ENCODE results near the gene HYAL2. TPM values are rescaled to one million over a fixed set of nuclear protein-coding genes. Genes with fewer than 3 reads are reported as not detected.
"Not testable (repeated sequence)": the region's sequence is repeated elsewhere in the genome, so short reads cannot be mapped to it uniquely, and the experiment has no call there.

HYAL2 gene
- total RNA-seq, 4 donors from 2014 or later = 37.4 to 114 (median 97.2) TPM

DNA sequence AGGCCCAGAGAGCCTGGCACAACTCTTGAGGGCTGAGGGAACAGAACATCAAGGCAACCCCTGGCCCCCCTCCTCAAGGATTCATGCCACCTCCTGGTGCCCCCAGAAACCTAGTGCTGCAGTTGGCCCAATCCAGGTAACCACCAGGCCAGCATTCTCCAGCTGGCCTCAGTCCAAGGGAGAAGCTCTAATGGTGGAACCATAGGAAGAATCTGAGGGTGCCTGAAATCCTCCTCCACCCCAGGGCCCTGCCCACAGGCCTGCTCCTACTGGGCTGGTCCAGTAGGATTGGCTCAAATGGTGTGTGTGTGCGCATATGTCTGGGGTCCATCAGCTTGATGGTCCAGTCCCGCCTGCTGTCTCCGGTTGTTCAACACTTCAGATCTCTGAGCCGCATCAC is 7.7 kb downstream of the HYAL2 start:
- 96% methylated on average over 4 of the region's 4 CpGs for WGBS
- Histone ChIP-seq H3K4me3 (no peak overlapping the region), H3K36me3 (peaks cover 0 to 60% (median 49%) of the 10 kb centered on the region in 4 donors), H3K27me3 (no peaks in the 10 kb centered on the region), H3K4me1 (peaks cover 33 to 48% (median 36%) of the 10 kb centered on the region in 4 donors), H3K27ac (replicated peaks in 1 of 4) (no peak overlapping the region), H3K9me3 (no peaks in the 10 kb centered on the region)
- DNase-seq (ENCODE audit: extremely low spot score) = no peak
- no peak for TF ChIP-seq POLR2AphosphoS5 (IDR thresholded peaks at IDR 0.05)
- TF ChIP-seq POLR2A (IDR thresholded peaks at IDR 0.05; ENCODE audit: low read depth) = no peak
- TF ChIP-seq EP300 (IDR thresholded peaks at IDR 0.05) = no peak
- TF ChIP-seq, protein P1, sequence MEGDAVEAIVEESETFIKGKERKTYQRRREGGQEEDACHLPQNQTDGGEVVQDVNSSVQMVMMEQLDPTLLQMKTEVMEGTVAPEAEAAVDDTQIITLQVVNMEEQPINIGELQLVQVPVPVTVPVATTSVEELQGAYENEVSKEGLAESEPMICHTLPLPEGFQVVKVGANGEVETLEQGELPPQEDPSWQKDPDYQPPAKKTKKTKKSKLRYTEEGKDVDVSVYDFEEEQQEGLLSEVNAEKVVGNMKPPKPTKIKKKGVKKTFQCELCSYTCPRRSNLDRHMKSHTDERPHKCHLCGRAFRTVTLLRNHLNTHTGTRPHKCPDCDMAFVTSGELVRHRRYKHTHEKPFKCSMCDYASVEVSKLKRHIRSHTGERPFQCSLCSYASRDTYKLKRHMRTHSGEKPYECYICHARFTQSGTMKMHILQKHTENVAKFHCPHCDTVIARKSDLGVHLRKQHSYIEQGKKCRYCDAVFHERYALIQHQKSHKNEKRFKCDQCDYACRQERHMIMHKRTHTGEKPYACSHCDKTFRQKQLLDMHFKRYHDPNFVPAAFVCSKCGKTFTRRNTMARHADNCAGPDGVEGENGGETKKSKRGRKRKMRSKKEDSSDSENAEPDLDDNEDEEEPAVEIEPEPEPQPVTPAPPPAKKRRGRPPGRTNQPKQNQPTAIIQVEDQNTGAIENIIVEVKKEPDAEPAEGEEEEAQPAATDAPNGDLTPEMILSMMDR (IDR thresholded peaks at IDR 0.05) = no peak
- intact Hi-C loops (cut with DNase I) = no loop called here

DNA sequence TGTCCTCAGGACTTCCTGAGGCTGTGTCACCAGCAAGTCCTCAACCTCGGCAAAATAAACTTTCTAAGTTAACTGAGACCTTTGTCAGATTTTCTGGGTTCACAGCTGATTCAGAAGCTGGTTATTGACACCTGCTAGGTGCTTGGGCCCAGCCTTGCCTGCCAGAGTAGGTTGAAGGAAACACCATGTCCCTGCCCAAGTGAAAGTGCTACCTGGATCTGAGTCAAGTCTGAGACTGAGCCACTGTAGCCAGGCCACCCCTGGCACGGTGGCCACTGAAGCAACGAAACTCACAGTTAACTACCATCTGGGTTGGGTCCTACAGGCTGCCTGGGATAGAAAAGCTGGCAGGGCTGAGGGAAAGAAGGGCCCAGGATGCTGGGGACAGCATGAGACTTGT is 8.2 kb downstream of the HYAL2 start:
- DNase-seq (ENCODE audit: extremely low spot score) = no peak
- Histone ChIP-seq H3K36me3 (peaks cover 0 to 56% (median 46%) of the 10 kb centered on the region in 4 donors), H3K4me3 (no peak overlapping the region), H3K27ac (replicated peaks in 1 of 4) (no peak overlapping the region), H3K27me3 (no peaks in the 10 kb centered on the region), H3K9me3 (no peaks in the 10 kb centered on the region), H3K4me1 (peaks cover 29 to 47% (median 32%) of the 10 kb centered on the region in 4 donors)
- WGBS = 71% methylated on average over 3 of the region's 3 CpGs
- TF ChIP-seq POLR2A (IDR thresholded peaks at IDR 0.05; ENCODE audit: low read depth) = no peak
- no peak for TF ChIP-seq POLR2AphosphoS5 (IDR thresholded peaks at IDR 0.05)
- TF ChIP-seq, protein P1 (IDR thresholded peaks at IDR 0.05) = no peak
- intact Hi-C loops (cut with DNase I) = no loop called here

DNA sequence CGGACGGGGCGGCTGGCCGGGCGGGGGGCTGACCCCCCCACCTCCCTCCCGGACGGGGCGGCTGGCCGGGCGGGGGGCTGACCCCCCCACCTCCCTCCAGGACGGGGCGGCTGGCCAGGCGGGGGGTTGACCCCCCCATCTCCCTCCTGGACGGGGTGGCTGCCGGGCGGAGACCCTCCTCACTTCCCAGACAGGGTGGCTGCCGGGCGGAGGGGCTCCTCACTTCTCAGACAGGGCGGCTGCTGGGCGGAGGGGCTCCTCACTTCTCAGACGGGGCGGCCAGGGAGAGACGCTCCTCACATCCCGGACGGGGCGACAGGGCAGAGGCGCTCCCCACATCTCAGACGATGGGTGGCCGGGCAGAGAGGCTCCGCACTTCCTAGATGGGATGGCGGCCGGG is 10.5 kb downstream of the HYAL2 start:
- H3K4me1 ChIP-seq = peaks cover 6 to 24% (median 9%) of the 10 kb centered on the region in 4 donors
- H3K4me3 ChIP-seq; intact Hi-C loops (cut with DNase I); H3K9me3 ChIP-seq; H3K27me3 ChIP-seq; H3K27ac ChIP-seq (replicated peaks in 1 of 4); DNase-seq (ENCODE audit: extremely low spot score): not testable (repeated sequence)
- no CpG with 5 or more reads among the region's 32 CpGs for WGBS
- peaks cover 0 to 40% (median 26%) of the 10 kb centered on the region in 4 donors for H3K36me3 ChIP-seq

DNA sequence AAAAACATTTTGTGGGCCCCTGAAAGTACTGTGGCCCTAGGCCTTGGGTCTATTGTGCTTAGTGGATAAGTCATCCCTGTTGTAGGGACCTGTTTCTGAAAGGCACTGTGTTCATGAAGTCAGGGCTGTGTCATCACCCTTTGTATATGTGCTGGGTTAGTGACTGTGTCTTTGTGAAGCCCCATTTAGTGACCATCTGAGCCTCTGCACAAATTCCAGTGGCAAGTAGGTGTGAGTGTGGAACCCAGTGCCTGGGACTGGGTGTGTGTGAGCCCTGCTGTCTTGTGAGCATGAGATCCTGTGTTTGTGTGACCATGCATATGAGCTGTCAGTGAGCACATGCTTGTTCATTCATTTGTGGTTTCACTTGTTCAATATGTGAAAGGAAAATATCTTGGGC is 17.9 kb downstream of the HYAL2 start:
- Histone ChIP-seq H3K9me3 (no peaks in the 10 kb centered on the region), H3K4me1 (peaks cover 16 to 40% (median 37%) of the 10 kb centered on the region in 4 donors), H3K27ac (replicated peaks in 1 of 4) (no peak overlapping the region), H3K27me3 (no peaks in the 10 kb centered on the region), H3K36me3 (peaks cover 0 to 10% (median 4%) of the 10 kb centered on the region in 4 donors), H3K4me3 (no peak overlapping the region)
- TF ChIP-seq EP300 (IDR thresholded peaks at IDR 0.05) (no peak), POLR2A (IDR thresholded peaks at IDR 0.05; ENCODE audit: low read depth) (no peak), POLR2AphosphoS5 (IDR thresholded peaks at IDR 0.05) (no peak)
- TF ChIP-seq, protein P1 (IDR thresholded peaks at IDR 0.05) = no peak
- no peak for DNase-seq (ENCODE audit: extremely low spot score)
- intact Hi-C loops (cut with DNase I) = no loop called here

DNA sequence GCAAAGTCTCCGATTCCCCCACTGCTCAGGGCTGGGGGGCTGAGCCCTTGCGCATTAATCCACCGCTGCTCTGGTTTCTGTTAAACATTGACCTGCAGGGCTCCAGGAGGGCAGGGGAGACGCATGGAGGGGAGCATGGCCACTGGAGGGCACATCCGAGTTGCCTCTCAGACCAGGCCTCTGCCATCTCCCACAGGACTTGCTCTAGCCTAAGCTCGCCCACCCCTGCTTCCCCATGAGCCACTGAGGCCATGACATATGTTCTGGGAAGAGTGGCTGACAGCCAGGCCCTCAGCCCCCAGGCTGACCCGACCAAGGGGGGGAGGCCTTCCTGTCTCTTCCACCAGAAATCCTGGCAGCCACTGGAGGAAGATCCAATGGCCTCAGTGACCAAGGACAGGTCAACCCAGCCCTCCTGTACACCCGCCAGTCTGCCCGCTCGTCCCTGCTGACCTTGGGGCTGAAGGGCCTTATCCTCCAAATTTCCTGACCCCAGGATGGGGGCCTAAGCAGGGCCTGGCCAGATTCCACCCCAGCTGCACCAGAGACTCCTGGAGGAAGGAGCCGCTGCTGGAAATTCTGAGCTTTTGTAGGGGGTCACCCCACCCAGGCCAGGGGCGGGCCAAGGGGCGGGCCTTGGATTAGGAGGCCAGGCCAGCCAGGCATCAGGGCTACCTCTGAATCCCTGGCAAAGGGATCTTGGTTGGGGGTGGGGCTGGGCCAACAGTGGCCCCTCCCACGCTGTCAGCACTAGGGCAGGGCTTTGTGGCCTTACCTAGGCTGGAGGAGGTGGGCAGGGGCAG is 19.3 kb downstream of the HYAL2 start, which contains the start of gene HYAL1:
TSS of gene HYAL1 (minus strand) at position 562 of the 803 bp plus-strand sequence. CDS start 618 bp downstream, outside the sequence.
- Histone ChIP-seq H3K36me3 (peaks cover 0 to 4% (median 0%) of the 10 kb centered on the region in 4 donors), H3K4me3 (peak within 1 kb of the TSS; percentile 28 to 53 (median 36)), H3K27me3 (no peaks in the 10 kb centered on the region), H3K4me1 (peaks cover 23 to 48% (median 45%) of the 10 kb centered on the region in 4 donors), H3K9me3 (no peaks in the 10 kb centered on the region), H3K27ac (replicated peaks in 1 of 4) (peak within 1 kb of the TSS; percentile 64 to 91 (median 70))
- no peak for DNase-seq (ENCODE audit: extremely low spot score)
- intact Hi-C loops (cut with DNase I) = no loop called here
- TF ChIP-seq POLR2AphosphoS5 (IDR thresholded peaks at IDR 0.05) = peak; percentile 20 to 68
- TF ChIP-seq, protein P1 (IDR thresholded peaks at IDR 0.05) = no peak
- no peak for TF ChIP-seq POLR2A (IDR thresholded peaks at IDR 0.05; ENCODE audit: low read depth)
- 78% methylated on average over 4 of the region's 14 CpGs for WGBS
